ENCODE results near the gene SLC32A1.

The SLC32A1 gene

DNA sequence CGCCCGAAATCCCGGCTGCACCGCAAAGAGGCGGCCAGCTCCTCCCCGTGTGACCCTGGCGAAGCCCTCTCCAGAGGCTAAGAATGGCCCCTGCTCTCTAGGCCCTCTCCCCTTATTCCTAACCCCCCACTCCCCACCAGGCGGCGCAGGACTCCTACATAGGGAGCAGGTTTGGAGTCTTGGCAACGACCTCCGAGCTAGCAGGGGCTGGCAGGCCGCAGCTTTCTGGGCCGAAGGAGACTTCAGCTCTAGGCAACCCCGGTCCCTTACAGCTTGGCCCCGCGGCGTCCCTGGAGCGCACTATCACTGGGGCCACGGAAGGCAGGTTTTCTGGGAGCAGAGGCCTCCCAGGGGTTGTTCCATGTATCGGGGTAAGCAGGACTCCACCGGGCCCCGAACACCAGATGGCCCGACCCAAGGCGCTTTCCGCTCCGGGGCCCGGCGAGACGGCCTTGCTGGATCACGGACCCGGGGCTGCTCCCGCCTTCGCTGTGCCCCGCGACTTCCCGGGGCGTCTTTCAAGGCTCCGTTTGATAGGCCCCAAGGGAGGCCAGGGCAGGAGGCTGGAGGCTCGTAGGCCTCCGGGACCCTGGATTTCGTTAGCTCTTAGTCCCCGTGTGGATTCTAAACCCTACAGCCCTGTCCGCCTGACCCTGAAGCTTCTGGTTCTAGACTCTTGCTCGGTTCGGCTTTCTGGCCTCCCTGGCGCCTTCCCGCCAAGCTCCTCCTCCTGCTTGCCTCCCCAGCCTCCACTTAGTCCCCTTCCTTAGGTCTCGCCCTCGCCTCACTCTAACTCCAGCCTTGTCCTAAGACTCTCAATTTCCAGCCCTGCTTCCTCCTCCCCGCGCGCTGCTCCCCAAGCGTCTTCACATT lies 1.9 kb downstream of the SLC32A1 start:
- no peak for DNase-seq

GRCh38 chr20:38726804-38727606 lies 2.7 kb downstream of the SLC32A1 start:
- DNase-seq = no peak

- no peak for DNase-seq
Measured at GRCh38 chr20:38727607-38728190, 3.4 kb downstream of the SLC32A1 start.

DNA sequence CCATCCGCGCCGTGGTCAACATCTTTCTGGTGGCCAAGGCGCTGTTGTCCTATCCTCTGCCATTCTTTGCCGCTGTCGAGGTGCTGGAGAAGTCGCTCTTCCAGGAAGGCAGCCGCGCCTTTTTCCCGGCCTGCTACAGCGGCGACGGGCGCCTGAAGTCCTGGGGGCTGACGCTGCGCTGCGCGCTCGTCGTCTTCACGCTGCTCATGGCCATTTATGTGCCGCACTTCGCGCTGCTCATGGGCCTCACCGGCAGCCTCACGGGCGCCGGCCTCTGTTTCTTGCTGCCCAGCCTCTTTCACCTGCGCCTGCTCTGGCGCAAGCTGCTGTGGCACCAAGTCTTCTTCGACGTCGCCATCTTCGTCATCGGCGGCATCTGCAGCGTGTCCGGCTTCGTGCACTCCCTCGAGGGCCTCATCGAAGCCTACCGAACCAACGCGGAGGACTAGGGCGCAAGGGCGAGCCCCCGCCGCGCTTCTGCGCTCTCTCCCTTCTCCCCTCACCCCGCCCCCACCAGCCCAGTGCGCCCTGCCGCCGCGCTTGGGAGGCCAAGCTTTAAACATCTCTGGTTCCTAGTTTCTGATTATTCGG lies 4.0 kb downstream of the SLC32A1 start:
- no peak for DNase-seq

DNA sequence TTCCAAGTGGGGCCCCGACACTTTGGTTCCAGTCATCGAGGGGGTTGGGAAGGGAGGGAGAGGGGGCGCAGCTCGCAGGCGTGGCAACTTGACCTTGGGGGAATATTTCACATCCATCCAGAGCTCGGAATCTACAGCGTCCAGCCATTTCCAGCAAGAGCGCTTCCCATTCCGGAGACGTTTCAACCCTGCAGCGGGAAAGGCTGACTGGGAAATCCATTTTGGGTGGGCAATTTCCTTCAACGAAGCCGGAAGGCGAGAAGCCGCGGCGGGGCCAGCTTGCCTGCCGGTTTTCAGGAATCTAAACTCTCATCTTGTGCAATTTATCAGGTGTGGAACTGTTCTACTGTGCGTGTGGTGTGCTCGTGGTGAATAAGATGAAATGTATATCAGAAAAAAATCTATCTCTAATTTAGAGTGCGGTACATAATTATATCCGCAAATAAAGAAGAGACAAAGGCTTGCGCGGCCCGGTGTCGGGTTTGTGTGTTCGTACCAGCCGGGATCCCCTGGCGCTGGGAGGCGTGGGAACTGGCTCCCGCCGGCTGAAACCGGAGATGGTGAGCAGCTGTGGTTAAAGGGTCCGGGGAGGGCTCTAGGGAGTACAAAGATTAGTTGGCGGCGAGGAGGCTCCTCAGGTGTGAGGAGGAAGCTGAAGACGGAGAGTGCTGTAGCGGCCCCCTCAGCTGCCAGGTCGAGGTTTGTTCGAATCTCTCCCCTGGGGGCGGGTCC lies 4.8 kb downstream of the SLC32A1 start:
- DNase-seq = no peak

DNA sequence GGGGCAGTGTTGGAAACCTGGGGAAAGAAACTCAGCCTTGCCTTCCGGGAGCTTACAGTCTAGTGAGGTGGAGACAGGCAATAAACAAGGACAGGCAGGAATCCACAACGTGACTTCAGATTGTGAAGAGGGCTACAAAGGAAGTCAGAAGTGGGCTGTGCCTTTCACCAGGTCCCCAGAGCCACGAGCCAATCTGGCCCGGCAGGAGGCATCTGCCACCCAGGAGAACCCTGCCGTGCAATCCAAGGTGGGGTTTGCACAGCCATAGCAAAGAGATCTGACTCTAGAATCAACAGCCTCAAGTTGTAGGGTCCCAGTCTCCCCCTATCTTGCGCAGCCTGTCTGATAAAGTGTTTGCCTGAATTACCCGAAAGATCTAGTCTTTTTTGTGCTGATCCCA lies 5.5 kb downstream of the SLC32A1 start:
- no peak for DNase-seq

DNA sequence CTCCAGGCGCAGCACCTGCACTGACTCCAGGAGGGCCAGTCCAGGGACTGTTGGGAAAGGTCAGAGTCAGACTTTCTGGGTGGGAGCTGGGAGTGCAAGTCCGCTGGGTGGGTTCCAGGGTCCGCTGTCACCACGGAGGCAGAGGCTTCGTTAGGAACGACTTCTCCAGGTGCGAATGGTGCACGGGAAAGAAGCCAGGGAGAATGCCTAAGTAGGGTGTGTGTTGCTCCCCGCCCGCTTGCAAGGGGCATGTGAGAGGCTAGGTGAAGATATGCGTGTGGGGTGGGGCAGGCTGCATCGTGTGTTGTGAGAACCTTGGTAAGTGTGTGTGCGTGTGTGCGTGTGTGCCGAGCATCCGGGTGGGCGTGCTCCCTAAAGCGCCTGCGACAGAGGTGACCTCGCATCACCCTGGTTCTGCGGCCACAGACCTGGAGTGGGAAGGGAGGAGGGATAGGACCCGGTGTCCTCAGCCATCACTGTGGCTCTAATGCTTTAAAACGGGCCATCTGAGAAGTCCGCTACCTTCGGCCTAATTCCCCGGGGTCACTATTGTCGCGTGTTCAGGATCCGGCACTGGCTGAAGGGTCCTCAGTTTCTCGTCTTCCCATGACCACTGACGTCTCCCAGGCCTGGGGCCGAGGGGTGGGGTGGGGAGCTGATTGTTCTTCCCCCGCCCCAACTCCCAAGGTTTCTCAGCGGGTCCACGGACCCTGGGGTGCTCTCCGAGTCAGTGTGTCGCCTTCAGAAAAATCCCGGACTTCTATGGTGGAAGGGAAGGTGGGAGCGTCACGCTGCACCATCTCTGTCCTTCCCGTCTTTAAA lies 6.1 kb downstream of the SLC32A1 start:
- peak; percentile 26 for DNase-seq

- peak; percentile 88 for DNase-seq
Measured at GRCh38 chr20:38730989-38731737, 6.9 kb downstream of the SLC32A1 start.

DNA sequence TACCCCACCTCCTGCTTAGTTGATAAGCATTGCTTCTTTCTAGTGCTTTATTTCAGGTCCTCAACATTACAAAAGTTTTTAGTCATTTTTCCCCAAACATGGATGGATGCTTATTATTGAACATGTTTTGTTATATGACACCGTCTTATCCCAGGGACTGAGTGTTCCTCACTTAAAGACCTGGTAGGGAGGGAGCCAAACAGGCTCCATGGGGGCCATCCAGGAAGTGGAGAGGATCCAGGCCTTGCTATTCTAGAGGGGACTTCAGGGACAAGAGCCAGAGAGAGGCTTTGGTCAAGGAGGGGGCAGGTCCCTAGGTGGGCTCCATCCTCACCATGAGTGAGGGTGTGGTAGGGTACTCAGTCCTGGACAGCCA lies 7.4 kb downstream of the SLC32A1 start:
- no peak for DNase-seq

DNA sequence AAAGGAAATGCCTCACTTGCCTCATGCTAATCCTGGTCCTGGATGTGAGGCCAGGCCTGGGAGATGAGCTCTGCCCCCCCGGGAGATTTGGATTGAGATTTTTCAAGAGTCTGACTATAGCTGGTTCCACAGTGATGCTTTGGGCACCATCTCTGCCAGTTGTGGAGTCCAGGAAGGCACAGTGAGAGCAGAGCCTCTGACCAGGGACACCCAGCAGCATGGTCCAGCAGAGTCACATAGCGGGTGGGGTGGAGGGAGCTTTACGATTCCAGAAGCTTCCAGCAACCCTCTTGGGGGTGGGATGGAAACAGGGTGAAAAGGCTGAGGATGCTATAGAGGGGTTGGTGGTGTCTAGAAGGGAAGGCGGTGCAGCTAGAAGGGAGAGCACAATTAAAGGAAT lies 8.7 kb downstream of the SLC32A1 start:
- no peak for DNase-seq

DNA sequence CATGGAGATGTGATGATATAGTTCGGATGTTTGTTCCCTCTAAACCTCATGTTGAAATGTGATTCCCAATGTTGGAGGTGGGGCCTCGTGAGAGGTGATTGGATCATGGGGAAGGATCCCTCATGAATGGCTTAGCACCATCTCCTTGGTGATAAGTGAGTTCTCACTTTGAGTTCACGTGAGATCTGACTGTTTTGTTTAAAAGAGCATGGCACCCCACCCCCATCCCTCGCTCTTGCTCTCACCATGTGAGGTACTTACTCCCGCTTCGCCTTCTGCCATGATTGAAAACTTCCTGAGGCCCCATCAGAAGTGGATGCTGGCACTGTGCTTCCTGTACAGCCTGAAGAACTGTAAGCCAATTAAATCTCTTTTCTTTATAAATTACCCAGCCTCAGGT lies 10.9 kb downstream of the SLC32A1 start:
- DNase-seq = no peak

DNA sequence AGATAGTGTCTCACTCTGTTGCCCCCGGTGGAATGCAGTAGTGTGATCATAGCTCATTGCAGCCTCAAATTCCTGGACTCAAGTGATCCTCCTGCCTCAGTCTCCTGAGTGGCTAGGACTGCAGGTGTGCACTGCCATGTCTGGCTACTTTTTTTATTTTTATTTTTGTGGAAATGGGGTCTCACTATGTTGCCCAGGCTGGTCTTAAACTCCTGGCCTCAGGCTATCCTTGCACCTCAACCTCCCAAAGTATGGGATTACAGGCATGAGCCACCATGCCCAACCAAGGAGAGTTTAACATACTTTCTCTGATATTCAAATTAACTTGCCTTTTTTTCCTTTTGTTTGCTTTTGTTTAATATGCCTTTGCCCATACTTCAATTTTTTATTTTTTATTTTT lies 13.6 kb downstream of the SLC32A1 start:
- no peak for DNase-seq

DNA sequence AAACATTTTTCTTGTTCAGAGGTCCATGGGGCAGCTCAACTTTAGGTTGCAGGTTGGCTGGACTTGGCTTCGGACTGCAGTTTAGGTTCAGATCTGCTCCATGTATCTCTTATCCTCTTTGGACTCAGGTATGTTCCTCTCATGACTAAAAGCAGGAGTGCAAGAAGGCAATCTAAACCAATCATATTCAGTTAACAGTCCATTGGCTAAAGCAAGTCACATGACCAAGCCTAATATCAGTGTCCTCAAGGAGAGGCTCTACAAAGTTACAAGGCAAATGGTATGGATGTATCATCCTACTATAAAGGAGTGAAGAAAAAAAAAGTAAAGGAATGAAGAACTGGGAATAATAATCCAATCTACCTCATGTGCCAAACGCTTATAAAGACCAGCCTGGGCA lies 21.5 kb downstream of the SLC32A1 start:
- no peak for DNase-seq

DNA sequence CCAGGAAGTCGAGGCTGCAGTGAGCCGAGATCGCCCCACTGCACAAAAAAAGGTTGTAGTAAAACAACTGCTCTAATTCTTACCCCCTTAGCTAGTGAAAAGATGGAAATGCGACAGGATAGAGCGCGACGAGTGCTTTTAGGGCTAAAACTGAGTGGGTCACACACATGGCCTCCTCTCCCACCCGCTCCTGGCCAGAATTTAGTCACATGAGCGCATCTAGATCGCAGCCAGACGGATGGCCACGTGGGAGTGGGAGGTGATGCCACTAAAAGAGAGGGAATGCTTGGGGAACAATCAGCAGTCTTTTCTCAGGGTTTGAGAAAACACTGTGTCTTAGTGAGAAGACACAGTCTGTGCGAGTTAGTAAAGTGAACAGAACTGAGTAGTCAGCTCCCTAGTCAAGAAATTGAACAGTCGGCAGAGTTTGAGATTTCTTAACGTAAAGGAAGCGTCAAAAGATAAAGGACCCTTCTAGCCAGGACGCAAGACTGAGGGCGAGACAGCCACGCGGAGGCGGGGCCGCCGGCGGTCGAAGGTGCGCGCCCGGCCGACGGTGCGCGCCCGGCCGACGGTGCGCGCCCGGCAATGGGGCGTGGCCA lies 23.3 kb downstream of the SLC32A1 start:
- DNase-seq = no peak

DNA sequence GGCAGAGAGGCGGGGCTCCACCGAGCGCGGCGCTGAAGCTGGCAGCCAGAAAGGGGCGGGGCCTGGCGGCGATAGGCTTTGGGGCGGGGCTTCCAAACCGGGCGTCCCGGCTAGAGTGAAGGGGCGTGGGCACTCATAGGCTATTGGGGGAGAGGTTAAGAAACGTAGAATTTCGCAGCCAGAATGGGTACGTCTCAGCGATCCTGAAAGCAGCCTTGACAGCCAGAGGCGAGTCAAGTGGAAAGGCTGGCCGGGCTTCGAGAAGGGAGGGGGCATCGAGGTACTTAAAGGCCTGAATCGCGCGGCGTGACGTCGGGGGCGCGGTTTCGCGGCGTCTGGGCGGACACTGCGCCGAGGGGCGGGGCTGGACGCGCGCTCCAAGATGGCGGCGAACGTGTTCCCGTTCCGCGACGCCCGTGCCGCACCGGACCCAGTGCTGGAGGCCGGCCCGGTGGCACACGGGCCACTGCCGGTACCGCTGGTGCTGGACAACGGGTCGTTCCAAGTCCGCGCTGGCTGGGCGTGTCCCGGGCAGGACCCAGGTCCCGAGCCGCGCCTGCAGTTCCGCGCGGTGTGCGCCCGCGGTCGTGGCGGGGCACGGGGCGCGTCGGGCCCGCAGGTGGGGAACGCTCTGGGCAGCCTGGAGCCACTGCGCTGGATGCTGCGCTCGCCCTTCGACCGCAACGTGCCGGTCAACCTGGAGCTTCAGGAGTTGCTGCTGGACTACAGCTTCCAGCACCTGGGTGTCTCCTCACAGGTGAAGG lies 24.0 kb downstream of the SLC32A1 start, which contains the start of gene ACTR5:
TSS of gene ACTR5 (plus strand) at position 364 of the 764 bp plus-strand sequence. CDS start at position 383, 19 bp downstream.
- peak; percentile 91 for DNase-seq

DNA sequence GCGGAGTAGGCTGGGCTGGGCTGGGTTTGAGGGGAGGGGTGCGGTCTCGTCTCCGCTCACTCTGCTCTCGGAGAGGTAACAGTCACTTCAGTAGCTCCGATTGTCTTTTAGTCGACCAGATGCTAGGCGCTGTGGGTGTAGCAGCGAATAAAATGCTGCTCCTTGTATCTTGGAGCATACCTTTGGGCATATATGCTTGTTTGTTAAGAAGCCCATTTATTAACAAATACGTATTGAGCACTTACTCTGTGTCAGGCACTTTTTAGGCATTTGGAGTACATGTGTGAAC lies 24.5 kb downstream of the SLC32A1 start:
- peak; percentile 60 for DNase-seq

DNA sequence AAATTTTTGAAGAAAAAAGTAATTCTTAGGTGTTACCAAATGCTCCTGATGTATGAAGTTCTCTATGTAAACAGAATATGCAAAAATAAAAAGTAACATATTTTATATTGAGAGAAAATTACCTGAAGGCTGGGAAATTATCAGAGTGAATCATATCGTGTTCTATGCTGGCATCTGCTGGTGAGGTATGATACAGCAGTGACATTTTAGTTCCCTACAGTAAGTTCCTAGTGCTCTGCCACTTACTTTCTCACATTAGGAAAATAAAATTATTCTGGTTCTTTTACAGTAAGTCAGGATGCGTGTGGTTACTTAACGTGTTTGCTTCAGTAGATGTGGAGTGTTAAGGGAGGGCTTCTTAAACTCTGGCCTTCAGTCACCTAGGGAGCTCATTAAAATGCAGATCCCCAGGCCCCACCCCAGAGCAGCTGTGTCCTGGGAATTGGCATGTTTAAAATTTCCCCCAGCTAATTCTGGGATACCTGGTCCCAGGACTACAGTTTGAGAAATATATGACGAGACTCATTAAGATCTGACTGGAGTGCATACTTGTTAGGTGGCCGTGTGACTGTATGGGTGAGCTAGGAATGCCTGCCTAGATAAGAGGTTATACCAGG lies 27.2 kb downstream of the SLC32A1 start:
- peak; percentile 48 for DNase-seq

- DNase-seq = no peak
Measured at GRCh38 chr20:38752029-38752428, 27.7 kb downstream of the SLC32A1 start.

- no peak for DNase-seq
Measured at GRCh38 chr20:38754924-38755323, 30.6 kb downstream of the SLC32A1 start.
